ENCODE measurements around the gene MEIS2. TPM values are rescaled to one million over a fixed set of nuclear protein-coding genes. Genes with fewer than 3 reads are reported as not detected.

The MEIS2 gene
- total RNA-seq, 1 donor from 2014 or later, result 35.6 TPM

DNA sequence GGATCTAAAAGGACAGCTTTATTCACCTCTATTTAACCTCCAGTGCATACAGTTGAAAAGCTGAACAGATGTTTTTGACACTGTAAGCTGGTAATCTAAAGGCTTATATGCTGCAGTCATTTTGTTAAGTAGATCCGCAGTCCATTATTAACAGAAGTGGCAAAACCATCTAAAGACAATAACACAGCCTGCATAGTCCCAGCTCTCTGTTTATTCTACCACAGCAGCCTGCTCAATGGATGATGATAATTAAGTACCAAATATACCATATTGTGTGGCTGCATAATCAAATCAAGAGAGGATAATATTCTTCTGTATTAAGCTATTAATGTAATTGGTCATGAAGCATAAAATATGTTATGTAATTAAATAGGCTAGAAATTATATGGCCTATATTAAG lies 207.1 kb downstream of the MEIS2 start:
- no peaks in the 10 kb centered on the region for H3K4me1 Mint-ChIP-seq (ENCODE audit: low read depth, unreplicated experiment)
- no peak overlapping the region for H3K4me3 Mint-ChIP-seq (ENCODE audit: unreplicated experiment)
- TF ChIP-seq EZH2 (IDR thresholded peaks at IDR 0.05; ENCODE audit: insufficient read depth, low read length), result no peak
- TF ChIP-seq, protein P1, sequence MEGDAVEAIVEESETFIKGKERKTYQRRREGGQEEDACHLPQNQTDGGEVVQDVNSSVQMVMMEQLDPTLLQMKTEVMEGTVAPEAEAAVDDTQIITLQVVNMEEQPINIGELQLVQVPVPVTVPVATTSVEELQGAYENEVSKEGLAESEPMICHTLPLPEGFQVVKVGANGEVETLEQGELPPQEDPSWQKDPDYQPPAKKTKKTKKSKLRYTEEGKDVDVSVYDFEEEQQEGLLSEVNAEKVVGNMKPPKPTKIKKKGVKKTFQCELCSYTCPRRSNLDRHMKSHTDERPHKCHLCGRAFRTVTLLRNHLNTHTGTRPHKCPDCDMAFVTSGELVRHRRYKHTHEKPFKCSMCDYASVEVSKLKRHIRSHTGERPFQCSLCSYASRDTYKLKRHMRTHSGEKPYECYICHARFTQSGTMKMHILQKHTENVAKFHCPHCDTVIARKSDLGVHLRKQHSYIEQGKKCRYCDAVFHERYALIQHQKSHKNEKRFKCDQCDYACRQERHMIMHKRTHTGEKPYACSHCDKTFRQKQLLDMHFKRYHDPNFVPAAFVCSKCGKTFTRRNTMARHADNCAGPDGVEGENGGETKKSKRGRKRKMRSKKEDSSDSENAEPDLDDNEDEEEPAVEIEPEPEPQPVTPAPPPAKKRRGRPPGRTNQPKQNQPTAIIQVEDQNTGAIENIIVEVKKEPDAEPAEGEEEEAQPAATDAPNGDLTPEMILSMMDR (IDR thresholded peaks at IDR 0.05; ENCODE audit: insufficient read depth, low read depth, low read length), result no peak

DNA sequence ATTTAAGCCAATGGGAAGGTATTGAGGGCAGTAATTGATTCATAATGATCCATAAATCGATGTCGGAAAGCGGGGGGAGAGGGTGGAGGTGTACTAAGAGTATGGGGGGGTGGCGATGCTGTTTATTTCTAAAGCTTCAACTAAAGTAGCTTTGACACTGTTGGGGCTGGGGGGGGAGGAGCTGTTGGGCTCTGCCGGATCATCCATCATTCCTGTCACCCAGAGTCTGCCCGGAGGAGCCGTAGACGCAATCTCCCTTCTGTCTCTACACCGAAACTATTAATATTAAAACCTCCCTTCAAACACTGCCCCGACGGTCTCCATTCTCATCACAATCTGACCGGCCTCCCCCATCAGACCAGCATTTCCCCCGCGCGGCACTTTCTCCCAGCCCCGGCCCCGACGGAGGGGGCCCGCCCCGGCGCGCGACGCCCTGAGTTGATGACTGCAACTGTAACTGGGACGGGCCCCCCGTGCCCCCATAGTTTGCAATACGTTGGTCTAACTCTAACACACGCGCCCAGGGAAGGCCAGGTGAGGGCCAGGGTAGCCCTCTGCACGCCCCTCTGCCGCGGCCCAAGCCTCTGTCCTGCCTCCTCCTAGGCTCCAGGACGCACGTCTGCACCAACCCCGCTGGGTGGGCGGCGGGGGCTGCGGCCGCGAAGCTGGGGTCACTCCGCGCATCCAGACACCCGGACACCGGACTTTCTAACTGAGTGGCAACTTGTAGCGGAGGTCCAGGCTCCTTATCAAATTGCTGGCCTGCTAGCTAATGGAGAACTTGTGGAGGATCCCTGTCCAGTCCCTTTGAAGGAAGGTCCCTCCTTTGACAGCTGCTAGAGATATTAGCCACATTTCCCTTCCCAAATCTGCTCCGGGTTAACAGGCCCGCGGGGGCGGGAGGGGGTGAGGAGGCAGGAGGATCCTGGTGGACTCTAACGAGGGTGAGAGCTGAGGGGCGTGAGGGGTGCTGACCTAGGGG lies 212.0 kb downstream of the MEIS2 start:
- peaks cover 7% of the 10 kb centered on the region for H3K36me3 ChIP-seq (ENCODE audit: insufficient read depth, low read length)
- H3K9me3 ChIP-seq (ENCODE audit: insufficient read depth, low read depth, low read length), result no peaks in the 10 kb centered on the region
- H2AFZ ChIP-seq (ENCODE audit: low read depth, low read length), result no peak overlapping the region
- Mint-ChIP-seq H3K4me1 (ENCODE audit: low read depth, unreplicated experiment) (peaks cover 6% of the 10 kb centered on the region), H3K27me3 (ENCODE audit: low read depth, unreplicated experiment) (peaks cover 79% of the 10 kb centered on the region), H3K9me3 (ENCODE audit: unreplicated experiment) (peaks cover 3% of the 10 kb centered on the region), H3K36me3 (ENCODE audit: low read depth, unreplicated experiment) (peaks cover 16% of the 10 kb centered on the region), H3K27ac (ENCODE audit: unreplicated experiment) (no peak overlapping the region), H3K4me3 (ENCODE audit: unreplicated experiment) (no peak overlapping the region)
- no peaks in the 10 kb centered on the region for H4K20me1 ChIP-seq (ENCODE audit: insufficient read depth, low read length)
- peak overlapping the region; percentile 59 for H3K4me3 ChIP-seq (ENCODE audit: insufficient read depth, low read depth, low read length)
- peaks cover 48% of the 10 kb centered on the region for H3K27me3 ChIP-seq (ENCODE audit: insufficient read depth, low read length)
- peaks cover 15% of the 10 kb centered on the region for H3K4me1 ChIP-seq (ENCODE audit: insufficient read depth, low read length)
- peak; percentile 60 for DNase-seq (ENCODE audit: low read depth)
- no peaks in the 10 kb centered on the region for H3K79me2 ChIP-seq (ENCODE audit: insufficient read depth, low read length)
- H3K4me2 ChIP-seq (ENCODE audit: low read length), result peak overlapping the region; percentile 89
- peak overlapping the region; percentile 41 for H3K27ac ChIP-seq (ENCODE audit: low read depth, low read length)
- TF ChIP-seq, protein P1 (IDR thresholded peaks at IDR 0.05; ENCODE audit: insufficient read depth, low read depth, low read length), result no peak
- TF ChIP-seq EZH2 (IDR thresholded peaks at IDR 0.05; ENCODE audit: insufficient read depth, low read length), result peak; percentile 60
- peak overlapping the region; percentile 72 for H3K9ac ChIP-seq (ENCODE audit: low read length)
- no peak for FAIRE-seq

More for the DNA sequence above, 207.1 kb downstream of the MEIS2 start:
- DNase-seq (ENCODE audit: low read depth) (no peak), FAIRE-seq (no peak)
- no peaks in the 10 kb centered on the region for H3K9me3 Mint-ChIP-seq (ENCODE audit: unreplicated experiment)
- no peak overlapping the region for H3K27ac Mint-ChIP-seq (ENCODE audit: unreplicated experiment)
- H3K9ac ChIP-seq (ENCODE audit: low read length), result no peak overlapping the region
- H3K36me3 ChIP-seq (ENCODE audit: insufficient read depth, low read length), result peaks cover 22% of the 10 kb centered on the region
- H3K4me2 ChIP-seq (ENCODE audit: low read length), result no peak overlapping the region
- H3K4me3 ChIP-seq (ENCODE audit: insufficient read depth, low read depth, low read length), result no peak overlapping the region
- peaks cover 6% of the 10 kb centered on the region for H3K27me3 ChIP-seq (ENCODE audit: insufficient read depth, low read length)
- peaks cover 6% of the 10 kb centered on the region for H3K4me1 ChIP-seq (ENCODE audit: insufficient read depth, low read length)
- no peak overlapping the region for H2AFZ ChIP-seq (ENCODE audit: low read depth, low read length)
- H3K9me3 ChIP-seq (ENCODE audit: insufficient read depth, low read depth, low read length), result no peaks in the 10 kb centered on the region
- H3K79me2 ChIP-seq (ENCODE audit: insufficient read depth, low read length), result no peaks in the 10 kb centered on the region
- no peak overlapping the region for H3K27ac ChIP-seq (ENCODE audit: low read depth, low read length)
- peaks cover 22% of the 10 kb centered on the region for H3K36me3 Mint-ChIP-seq (ENCODE audit: low read depth, unreplicated experiment)
- peaks cover 12% of the 10 kb centered on the region for H4K20me1 ChIP-seq (ENCODE audit: insufficient read depth, low read length)
- peaks cover 40% of the 10 kb centered on the region for H3K27me3 Mint-ChIP-seq (ENCODE audit: low read depth, unreplicated experiment)

All from astrocyte (in vitro differentiated cells and primary cell).